Measurements from ENCODE around the gene SRSF10. TPM values are rescaled to one million over a fixed set of nuclear protein-coding genes. Genes with fewer than 3 reads are reported as not detected.

The SRSF10 gene
- total and polyA plus RNA-seq, 9 of the 15 experiments (the other 6 are each of a cell fraction or from before 2014, with no cell fraction given), result 154 to 264 (median 205) TPM

- TF ChIP-seq MGA (IDR thresholded peaks at IDR 0.05) (no peak), CREB5 (CRISPR knock-in tag; IDR thresholded peaks at IDR 0.05) (no peak), GATAD2A (IDR thresholded peaks at IDR 0.05) (no peak), EGR1 (conservative IDR thresholded peaks at IDR 0.05) (peak; percentile 88), ZC3H11A (IDR thresholded peaks at IDR 0.05; ENCODE audit: low read depth, low read length) (no peak), MXI1 (IDR thresholded peaks at IDR 0.05; ENCODE audit: low read depth, low read length) (no peak), ZNF224 (CRISPR knock-in tag; IDR thresholded peaks at IDR 0.05) (0 out of 2 replicates have a peak, but pooled peaks have one; percentile 71), TAF7 (tag; IDR thresholded peaks at IDR 0.05) (peak; percentile 99), ZBTB7A (IDR thresholded peaks at IDR 0.05; ENCODE audit: borderline replicate concordance, control insufficient read depth, low read depth, low read length) (peak; percentile 80), HMGN3 (IDR thresholded peaks at IDR 0.05; ENCODE audit: borderline replicate concordance, extremely low read depth, insufficient read length, low read depth, low read length) (peak; percentile 45), NEUROD1 (IDR thresholded peaks at IDR 0.05; ENCODE audit: borderline replicate concordance, low read depth, low read length, partially characterized antibody) (peak; percentile 30), HDAC2 (IDR thresholded peaks at IDR 0.05) (peak; percentile 19; the same call in 1 of the 2 replicates), TAF9B (IDR thresholded peaks at IDR 0.05; ENCODE audit: partially characterized antibody) (peak; percentile 99), MEF2D (tag; conservative IDR thresholded peaks at IDR 0.05; ENCODE audit: low read depth) (no peak), PHB2 (IDR thresholded peaks at IDR 0.05; ENCODE audit: low read depth) (no peak; the same call in 1 of the 2 replicates), HDGF (IDR thresholded peaks at IDR 0.05) (no peak), KLF10 (CRISPR knock-in tag; IDR thresholded peaks at IDR 0.05) (no peak)
Observed at GRCh38 chr1:23959461-23960290, 20.5 kb downstream of the SRSF10 start, which contains the start of gene PNRC2 (continued).

Data from K562 (cell line).